ENCODE measurements around the gene CAV1.

The CAV1 gene

DNA sequence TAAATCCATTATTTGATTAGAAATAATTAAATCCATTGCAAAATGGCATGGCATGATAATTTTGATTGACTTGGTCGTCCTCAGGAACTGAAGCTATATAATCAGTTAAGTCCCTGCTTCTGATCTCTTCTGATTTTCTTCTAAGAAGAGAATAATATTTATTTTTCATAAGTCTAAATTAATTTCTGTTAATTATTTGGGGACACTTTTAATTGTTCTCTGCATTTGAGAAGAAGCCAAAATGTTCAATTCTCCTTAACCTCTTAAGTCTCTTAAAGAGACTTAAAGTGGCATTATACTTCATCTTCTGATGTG is 67.2 kb downstream of the CAV1 start:
- intact Hi-C loops (cut with DNase I), result loop anchor here (5.0 kb wide), 1 partner anchor 220 kb away; no protein-coding TSS in a partner anchor
- DNase-seq, result no peak

DNA sequence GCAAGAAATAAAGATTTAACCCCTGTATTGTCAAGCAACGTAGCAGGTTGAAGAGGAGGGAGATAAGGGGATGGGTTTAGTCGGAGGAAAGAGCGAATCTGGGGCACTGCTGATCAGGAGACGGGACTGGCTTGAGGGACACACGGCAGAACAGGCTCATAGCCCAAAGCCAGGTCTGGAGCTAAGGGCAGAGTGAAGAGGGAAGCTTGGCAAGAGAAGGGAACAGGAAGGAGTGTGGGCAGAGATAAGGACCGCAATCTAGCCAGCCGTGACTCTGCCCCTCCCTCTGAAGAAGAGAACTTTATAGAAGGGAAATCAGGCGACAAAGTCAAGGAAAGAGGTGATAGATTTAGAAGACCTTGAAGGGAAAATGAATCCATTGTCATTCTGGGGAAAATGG is 67.6 kb downstream of the CAV1 start:
- intact Hi-C loops (cut with DNase I), result loop anchor here (5.0 kb wide), 1 partner anchor 220 kb away; no protein-coding TSS in a partner anchor

DNA sequence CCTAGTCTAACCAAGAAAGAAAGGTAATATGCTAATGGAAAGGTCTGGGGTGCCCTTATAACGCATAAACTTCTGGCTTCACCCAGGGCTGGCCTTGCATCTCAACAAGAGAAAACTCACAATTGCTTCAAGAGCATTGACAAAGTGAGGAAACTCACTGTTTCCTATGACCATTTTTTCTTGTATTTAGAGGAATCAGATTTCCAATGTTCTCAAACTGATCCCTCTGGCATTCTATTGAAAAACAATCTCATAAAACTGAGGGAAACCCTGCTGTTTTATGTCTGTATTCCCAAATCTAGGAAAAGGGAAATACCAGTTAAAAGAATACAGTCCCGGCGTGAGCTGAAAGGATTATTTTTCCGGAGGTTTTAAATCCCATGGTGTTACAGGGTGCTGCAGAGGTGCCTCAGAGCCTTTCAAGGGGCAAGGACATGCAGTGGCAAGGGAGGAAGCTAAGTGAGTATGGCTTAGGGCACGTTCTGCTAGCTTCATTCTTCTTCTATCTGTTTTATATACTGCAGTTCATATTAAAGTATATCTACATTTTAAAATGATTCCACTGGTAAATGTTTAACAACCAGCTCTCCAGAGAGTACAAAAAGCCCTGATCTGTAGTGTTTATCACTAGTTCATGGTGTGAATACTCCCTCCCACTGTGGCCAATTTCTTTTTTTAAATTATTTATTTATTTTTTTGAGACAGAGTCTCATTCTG is 68.7 kb downstream of the CAV1 start:
- no peak for DNase-seq
- intact Hi-C loops (cut with DNase I), result loop anchor here (5.0 kb wide), 1 partner anchor 219 kb away; no protein-coding TSS in a partner anchor

More for the DNA sequence above, 67.6 kb downstream of the CAV1 start:
- no peak for DNase-seq

DNA sequence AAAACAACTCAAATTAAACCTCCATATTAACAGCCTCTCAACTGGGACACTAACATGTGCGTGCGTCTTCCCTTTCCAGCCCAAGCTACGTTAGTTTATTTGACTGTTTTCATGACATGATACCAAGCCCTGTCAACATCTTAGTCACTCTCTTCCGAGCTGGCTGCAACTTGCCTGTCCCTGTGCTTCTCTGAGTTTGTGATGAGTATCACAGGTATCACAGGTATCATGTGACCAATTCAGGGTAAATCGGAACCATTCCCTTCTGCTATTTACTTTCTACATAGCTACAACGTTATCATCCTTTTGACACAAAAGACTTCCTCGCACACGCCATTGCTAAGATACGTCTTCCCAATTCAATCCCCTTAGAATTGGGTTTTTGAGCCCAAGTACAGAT is 70.2 kb downstream of the CAV1 start:
- no peak for DNase-seq
- intact Hi-C loops (cut with DNase I), result loop anchor here (5.0 kb wide), 1 partner anchor 77 kb away; the partner anchor contains the start of gene MET

DNA sequence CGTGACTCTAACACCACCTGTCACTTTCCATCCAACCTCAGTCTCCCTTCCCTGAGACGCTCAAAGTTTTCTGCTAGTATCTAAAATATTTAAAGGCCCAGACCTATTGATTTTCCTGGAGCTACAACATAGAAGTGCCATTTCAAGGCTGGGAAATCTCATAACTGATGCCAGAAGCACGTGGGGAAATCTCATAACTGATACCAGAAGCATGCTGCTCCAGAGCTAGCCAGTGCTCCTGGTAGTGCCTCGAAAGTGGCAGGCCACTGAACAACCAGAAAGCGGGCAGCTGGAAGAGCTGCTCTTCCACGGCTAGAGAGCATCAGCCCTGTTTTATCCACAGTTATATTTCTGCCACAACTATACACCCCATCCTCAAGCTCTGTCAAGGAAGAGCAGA is 72.5 kb downstream of the CAV1 start:
- DNase-seq, result no peak
- intact Hi-C loops (cut with DNase I), result loop anchor here (5.0 kb wide), 1 partner anchor 75 kb away; the partner anchor contains the start of gene MET

DNA sequence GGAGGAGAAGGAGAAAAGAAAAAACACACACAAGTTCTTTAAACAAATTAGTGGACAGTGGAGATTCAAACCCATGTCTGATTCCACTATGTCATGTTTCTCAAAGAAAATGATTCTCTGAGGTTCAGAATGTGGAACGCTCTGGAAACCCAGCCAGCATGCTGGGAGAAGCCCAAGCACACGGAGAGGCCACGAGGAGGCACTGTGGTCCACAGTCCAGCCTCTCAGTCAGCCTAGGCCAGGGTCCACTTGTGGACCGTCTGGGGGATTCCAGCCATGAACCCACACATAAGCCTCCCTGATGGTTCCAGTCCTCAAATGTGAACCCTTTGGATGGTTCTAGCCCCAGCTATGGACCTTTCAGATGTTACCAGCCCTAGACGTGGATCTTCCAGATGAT is 73.4 kb downstream of the CAV1 start:
- intact Hi-C loops (cut with DNase I), result loop anchor here (5.0 kb wide), 1 partner anchor 74 kb away; the partner anchor contains the start of gene MET
- DNase-seq, result peak in 30 of 42 donors; percentile 7 to 83 (median 46)

DNA sequence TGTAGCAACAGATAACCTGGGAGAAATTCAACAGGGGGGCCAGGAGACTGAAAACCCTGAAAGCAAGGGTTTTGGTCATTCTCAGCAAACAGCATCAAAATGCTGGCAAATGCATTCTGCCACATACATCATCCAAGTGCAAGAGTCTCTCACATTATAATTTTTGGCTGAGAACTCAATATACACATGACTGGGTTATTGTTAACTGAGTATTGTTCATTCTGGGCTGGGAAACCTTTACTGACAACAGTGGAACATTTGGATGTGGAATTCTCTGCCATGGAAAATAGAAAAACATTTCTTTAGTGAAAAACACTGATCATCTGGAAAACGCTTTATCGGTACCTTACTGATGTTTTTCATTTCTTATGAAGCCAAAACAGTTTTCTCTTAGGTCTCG is 74.0 kb downstream of the CAV1 start:
- intact Hi-C loops (cut with DNase I), result loop anchor here (5.0 kb wide), 1 partner anchor 73 kb away; the partner anchor contains the start of gene MET

DNA sequence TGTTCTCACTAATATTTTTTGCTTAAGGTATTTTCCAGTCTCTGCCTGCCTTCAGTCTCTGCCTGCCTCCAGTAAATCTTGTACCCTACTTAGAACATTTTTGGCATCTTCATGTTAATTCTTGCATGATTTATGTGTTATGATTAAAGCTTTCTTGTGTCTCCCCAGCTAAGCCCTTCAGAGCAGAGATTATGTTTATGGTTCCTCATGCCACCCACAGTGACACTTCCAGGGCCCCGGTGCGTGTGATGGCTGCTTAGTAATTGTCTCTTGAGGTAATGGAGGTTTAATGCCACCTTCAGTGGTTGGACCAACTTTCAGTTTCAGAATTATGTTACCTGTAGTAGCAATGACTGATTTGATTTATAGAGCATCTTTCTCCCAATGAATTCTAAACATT is 76.6 kb downstream of the CAV1 start:
- no peak for DNase-seq
- intact Hi-C loops (cut with DNase I), result no loop called here

More for the DNA sequence above, 74.0 kb downstream of the CAV1 start:
- DNase-seq, result peak in 8 of 42 donors; percentile 7 to 27 (median 13)

DNA sequence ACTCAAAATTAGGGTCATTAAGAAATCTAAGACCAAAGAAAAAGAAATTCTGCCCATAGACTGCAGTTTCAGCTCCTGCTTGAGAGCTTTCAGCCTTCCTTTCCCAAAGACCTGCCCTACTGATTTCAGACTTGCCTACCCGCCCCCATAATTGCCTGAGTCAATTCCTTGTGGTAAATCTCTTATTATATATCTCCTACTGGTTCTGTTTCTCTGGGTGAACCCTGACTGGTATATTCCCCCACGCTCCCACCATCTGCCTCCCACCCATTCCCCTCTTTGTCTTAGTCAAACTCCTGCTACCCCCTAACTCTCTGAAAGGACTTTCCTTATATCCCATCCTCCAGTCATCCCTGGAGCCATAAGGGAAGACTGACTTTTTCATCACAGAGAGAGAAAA is 82.5 kb downstream of the CAV1 start:
- intact Hi-C loops (cut with DNase I), result no loop called here
- DNase-seq, result peak in 16 of 42 donors; percentile 14 to 72 (median 37)

DNA sequence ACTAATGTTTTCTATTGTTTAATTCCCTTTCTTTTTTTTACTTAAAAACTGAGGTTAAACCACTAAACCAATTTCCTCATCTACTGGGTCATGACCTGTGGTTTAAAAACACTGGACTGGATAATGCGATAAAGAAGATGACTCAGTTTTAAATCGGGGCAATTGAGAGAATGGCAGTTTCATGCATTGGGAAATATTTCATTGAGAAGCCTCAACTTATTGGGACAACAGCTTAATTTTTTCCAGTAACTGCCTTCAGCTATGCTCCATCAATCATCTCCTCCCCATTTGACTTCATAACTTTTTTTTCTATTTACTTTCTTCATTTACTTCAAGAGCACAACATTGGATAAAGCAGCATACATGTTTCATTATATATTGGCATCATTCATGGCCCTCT is 85.4 kb downstream of the CAV1 start:
- intact Hi-C loops (cut with DNase I), result no loop called here
- DNase-seq, result no peak

DNA sequence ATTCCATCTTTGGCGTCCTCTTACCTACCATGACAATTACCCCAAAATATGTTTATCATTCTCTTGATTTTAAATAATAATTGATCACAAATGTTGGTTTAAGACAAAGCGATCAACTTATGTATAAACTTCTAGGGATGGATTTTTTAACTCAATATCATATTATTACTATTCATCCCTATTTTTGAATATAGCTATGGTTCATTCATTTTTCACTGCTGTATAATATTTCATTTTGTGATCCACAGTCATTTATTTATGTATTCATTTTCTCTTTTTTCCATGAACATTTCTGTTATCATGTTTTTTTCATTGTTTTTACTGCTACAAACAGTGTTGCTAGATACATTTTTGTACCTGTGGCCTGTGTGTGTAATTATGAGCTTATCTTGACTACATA is 85.9 kb downstream of the CAV1 start:
- no peak for DNase-seq
- intact Hi-C loops (cut with DNase I), result no loop called here

Data from head of caudate nucleus (tissue), 42 donors.